ENCODE data around the gene FCHSD2.

FCHSD2 gene

DNA sequence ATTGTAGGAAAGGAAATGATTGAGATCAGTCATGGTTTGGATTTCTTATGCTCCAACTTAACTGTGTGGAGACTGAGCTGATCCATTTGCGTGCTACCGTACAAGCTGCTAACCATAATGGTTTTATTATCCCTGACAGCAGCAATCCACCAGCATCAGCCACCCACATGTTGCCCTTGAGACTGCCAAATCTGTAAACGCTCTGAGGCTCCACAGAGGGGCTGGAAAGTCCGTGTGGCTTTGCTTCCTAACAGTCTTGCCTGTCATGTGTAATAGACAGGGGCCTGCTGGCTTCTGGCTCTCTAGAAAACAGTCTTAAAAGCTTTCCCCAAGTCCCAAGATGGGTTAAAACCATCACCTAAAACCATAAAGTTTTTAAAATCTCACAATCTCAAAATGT is 297.8 kb downstream of the FCHSD2 start:
- Histone ChIP-seq H3K9me2 (ENCODE audit: low read depth, low read length) (no peaks in the 10 kb centered on the region), H3K4me1 (ENCODE audit: insufficient read depth, low read length, severe bottlenecking) (no peaks in the 10 kb centered on the region), H3K9ac (ENCODE audit: low read length) (no peak overlapping the region), H3K27ac (ENCODE audit: low read depth, low read length, poor library complexity, severe bottlenecking) (no peak overlapping the region), H3K79me2 (ENCODE audit: insufficient read depth, low read length) (no peaks in the 10 kb centered on the region), H3K27me3 (ENCODE audit: insufficient read depth, low read length) (no peaks in the 10 kb centered on the region), H3F3A (ENCODE audit: insufficient read depth, low read length) (no peaks in the 10 kb centered on the region), H2AFZ (ENCODE audit: low read length) (no peak overlapping the region), H3K9me3 (ENCODE audit: low read length) (no peaks in the 10 kb centered on the region), H3K36me3 (ENCODE audit: insufficient read depth, low read length) (peaks cover 74% of the 10 kb centered on the region), H3K4me3 (ENCODE audit: low read depth, low read length, poor library complexity, severe bottlenecking) (no peak overlapping the region), H3K4me2 (ENCODE audit: low read length) (no peak overlapping the region), H4K20me1 (ENCODE audit: insufficient read depth, low read length) (no peaks in the 10 kb centered on the region)
- no peak for TF ChIP-seq EZH2 (IDR thresholded peaks at IDR 0.05; ENCODE audit: borderline replicate concordance, low read length)
- TF ChIP-seq, protein P1, sequence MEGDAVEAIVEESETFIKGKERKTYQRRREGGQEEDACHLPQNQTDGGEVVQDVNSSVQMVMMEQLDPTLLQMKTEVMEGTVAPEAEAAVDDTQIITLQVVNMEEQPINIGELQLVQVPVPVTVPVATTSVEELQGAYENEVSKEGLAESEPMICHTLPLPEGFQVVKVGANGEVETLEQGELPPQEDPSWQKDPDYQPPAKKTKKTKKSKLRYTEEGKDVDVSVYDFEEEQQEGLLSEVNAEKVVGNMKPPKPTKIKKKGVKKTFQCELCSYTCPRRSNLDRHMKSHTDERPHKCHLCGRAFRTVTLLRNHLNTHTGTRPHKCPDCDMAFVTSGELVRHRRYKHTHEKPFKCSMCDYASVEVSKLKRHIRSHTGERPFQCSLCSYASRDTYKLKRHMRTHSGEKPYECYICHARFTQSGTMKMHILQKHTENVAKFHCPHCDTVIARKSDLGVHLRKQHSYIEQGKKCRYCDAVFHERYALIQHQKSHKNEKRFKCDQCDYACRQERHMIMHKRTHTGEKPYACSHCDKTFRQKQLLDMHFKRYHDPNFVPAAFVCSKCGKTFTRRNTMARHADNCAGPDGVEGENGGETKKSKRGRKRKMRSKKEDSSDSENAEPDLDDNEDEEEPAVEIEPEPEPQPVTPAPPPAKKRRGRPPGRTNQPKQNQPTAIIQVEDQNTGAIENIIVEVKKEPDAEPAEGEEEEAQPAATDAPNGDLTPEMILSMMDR (IDR thresholded peaks at IDR 0.05; ENCODE audit: low read length) = no peak

DNA sequence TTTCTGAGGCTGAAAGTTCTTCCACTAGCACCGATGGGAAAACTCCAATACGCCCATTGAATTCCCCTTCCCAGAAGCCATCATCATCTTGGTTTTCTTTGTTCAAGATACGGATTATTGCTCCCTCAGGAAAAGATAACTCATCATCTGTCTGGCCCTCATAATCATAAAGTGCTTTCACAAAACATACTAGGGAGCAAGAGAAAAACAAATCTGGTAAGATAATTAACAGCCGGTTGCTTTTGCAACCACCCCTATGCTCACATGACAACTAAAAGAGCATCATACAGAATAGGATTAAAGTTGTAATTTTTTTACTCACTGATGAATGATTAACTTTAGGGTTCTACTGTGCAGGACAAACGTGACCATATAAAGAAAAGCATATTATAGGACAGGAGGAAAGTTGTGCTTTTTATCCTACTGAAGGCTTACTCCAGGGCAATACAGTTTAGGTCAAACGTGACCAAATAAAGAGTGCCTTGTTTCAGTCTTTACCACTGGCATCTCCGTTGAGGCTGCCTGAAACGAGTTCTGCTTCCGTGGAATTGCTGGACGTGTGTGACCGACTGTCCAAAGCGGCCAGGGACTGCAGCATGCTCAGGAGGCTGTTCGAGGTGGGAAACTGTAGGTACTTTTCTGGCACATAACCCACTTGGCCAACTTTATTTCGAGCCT is 299.3 kb downstream of the FCHSD2 start:
- no peak overlapping the region for H2AFZ ChIP-seq (ENCODE audit: low read length)
- peaks cover 76% of the 10 kb centered on the region for H3K36me3 ChIP-seq (ENCODE audit: insufficient read depth, low read length)
- no peak overlapping the region for H3K9ac ChIP-seq (ENCODE audit: low read length)
- no peaks in the 10 kb centered on the region for H3K79me2 ChIP-seq (ENCODE audit: insufficient read depth, low read length)
- H3K27me3 ChIP-seq (ENCODE audit: insufficient read depth, low read length) = no peaks in the 10 kb centered on the region
- H3K27ac ChIP-seq (ENCODE audit: low read depth, low read length, poor library complexity, severe bottlenecking) = no peak overlapping the region
- no peaks in the 10 kb centered on the region for H3F3A ChIP-seq (ENCODE audit: insufficient read depth, low read length)
- TF ChIP-seq EZH2 (IDR thresholded peaks at IDR 0.05; ENCODE audit: borderline replicate concordance, low read length) = no peak
- TF ChIP-seq, protein P1 (IDR thresholded peaks at IDR 0.05; ENCODE audit: low read length) = no peak
- no peaks in the 10 kb centered on the region for H3K9me3 ChIP-seq (ENCODE audit: low read length)
- H3K4me1 ChIP-seq (ENCODE audit: insufficient read depth, low read length, severe bottlenecking) = no peaks in the 10 kb centered on the region
- H3K4me2 ChIP-seq (ENCODE audit: low read length) = no peak overlapping the region
- no peaks in the 10 kb centered on the region for H3K9me2 ChIP-seq (ENCODE audit: low read depth, low read length)
- no peaks in the 10 kb centered on the region for H4K20me1 ChIP-seq (ENCODE audit: insufficient read depth, low read length)
- no peak overlapping the region for H3K4me3 ChIP-seq (ENCODE audit: low read depth, low read length, poor library complexity, severe bottlenecking)

DNA sequence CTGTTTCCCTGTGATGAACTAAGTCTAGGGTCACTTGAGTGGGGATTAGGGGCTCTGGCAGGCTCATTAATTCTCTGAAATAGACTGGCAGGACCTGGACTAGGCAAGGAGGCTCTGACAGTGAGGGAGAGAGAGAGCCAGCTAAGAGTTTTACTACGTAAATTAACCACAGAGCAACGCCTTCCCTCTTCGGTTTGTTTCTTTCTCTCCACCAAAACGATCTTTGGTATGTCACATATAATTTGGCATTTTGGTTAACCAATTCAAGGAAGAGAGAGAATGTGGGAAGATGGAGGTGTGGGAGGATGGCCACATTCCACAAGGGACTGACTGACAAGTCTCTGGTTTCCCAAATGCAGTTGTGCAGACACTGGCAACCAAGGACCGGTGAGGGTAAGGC is 300.0 kb downstream of the FCHSD2 start:
- Histone ChIP-seq H3K4me3 (ENCODE audit: low read depth, low read length, poor library complexity, severe bottlenecking) (no peak overlapping the region), H3K79me2 (ENCODE audit: insufficient read depth, low read length) (no peaks in the 10 kb centered on the region), H3K9ac (ENCODE audit: low read length) (no peak overlapping the region), H3K27me3 (ENCODE audit: insufficient read depth, low read length) (no peaks in the 10 kb centered on the region), H3K36me3 (ENCODE audit: insufficient read depth, low read length) (peaks cover 82% of the 10 kb centered on the region), H4K20me1 (ENCODE audit: insufficient read depth, low read length) (no peaks in the 10 kb centered on the region), H3K4me2 (ENCODE audit: low read length) (no peak overlapping the region), H3K27ac (ENCODE audit: low read depth, low read length, poor library complexity, severe bottlenecking) (no peak overlapping the region), H3K9me3 (ENCODE audit: low read length) (no peaks in the 10 kb centered on the region), H3F3A (ENCODE audit: insufficient read depth, low read length) (no peaks in the 10 kb centered on the region), H2AFZ (ENCODE audit: low read length) (no peak overlapping the region), H3K9me2 (ENCODE audit: low read depth, low read length) (no peaks in the 10 kb centered on the region), H3K4me1 (ENCODE audit: insufficient read depth, low read length, severe bottlenecking) (no peaks in the 10 kb centered on the region)
- TF ChIP-seq EZH2 (IDR thresholded peaks at IDR 0.05; ENCODE audit: borderline replicate concordance, low read length) = no peak
- TF ChIP-seq, protein P1 (IDR thresholded peaks at IDR 0.05; ENCODE audit: low read length) = no peak

Measured in OCI-LY1 (cell line).